Neural crest cell (in vitro differentiated cells): ENCODE results near the gene AP1M1. TPM values are rescaled to one million over a fixed set of nuclear protein-coding genes. Genes with fewer than 3 reads are reported as not detected.

Experiments used
- DNase-seq: peaks from one replicate; pipeline ENCODE4 v3.0.0; 2021; ENCODE audit warnings: low read depth, mixed read lengths, low spot score
- H3K27ac Mint-ChIP-seq: one replicate; pipeline ENCODE4 v1.8.0; 2021; ENCODE audit warnings: mild to moderate bottlenecking, mixed read lengths; ENCODE audit not compliant: unreplicated experiment
- H3K27me3 Mint-ChIP-seq: 2 replicates; pipeline ENCODE4 v1.8.0; 2021; ENCODE audit warnings: low read depth, mild to moderate bottlenecking, mixed read lengths
- H3K36me3 Mint-ChIP-seq: 2 replicates; pipeline ENCODE4 v1.8.0; 2021; ENCODE audit warnings: low read depth, mild to moderate bottlenecking, mixed read lengths
- H3K4me1 Mint-ChIP-seq: 2 replicates; pipeline ENCODE4 v1.8.0; 2021; ENCODE audit warnings: mixed read lengths
- H3K4me3 Mint-ChIP-seq: one replicate; pipeline ENCODE4 v1.8.0; 2021; ENCODE audit warnings: mild to moderate bottlenecking, mixed read lengths
- H3K9me3 Mint-ChIP-seq: 2 replicates; pipeline ENCODE4 v1.8.0; 2021; ENCODE audit warnings: mixed read lengths
- total RNA-seq: library from RNA; stranded (reverse); gene quantifications from 2 replicates; pipeline ENCODE4 v1.2.1, GENCODE V29; 2021
- TF ChIP-seq, protein P1 (sequence below): fragments of 200-600 bp; sonication (generic); conservative IDR thresholded peaks from 2 replicates; pipeline ENCODE4 v1.5.0; 2021; ENCODE audit warnings: antibody characterized with exemption, mild to moderate bottlenecking

The AP1M1 gene
- total RNA-seq, 1 donor from 2014 or later, result 97.6 TPM

DNA sequence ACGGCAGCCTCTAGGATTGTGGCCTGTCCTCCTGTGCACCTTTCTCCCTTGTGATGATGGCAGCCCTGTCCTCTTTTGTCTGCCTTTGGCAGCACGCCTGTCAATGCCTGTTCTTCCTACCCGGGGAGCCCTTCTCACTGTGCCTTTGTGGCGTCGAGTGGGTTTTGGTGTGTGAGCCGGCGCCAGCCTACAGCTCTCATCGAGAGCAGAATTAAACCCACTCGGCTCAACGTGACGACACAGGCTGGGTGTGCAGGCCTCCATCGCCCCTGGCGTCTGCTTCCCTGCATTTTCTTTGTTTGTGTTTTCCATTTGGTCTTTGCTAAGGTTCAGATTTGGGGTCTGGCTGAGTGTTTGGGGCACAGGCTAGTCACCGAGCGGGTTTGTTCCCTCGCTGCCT, 34.4 kb downstream of the AP1M1 start:
- H3K36me3 Mint-ChIP-seq, result peaks cover 18% of the 10 kb centered on the region
- no peak overlapping the region for H3K4me3 Mint-ChIP-seq
- no peaks in the 10 kb centered on the region for H3K4me1 Mint-ChIP-seq
- H3K27ac Mint-ChIP-seq, result peak overlapping the region; percentile 77
- H3K9me3 Mint-ChIP-seq, result peaks cover 4% of the 10 kb centered on the region
- DNase-seq, result no peak
- TF ChIP-seq, protein P1, sequence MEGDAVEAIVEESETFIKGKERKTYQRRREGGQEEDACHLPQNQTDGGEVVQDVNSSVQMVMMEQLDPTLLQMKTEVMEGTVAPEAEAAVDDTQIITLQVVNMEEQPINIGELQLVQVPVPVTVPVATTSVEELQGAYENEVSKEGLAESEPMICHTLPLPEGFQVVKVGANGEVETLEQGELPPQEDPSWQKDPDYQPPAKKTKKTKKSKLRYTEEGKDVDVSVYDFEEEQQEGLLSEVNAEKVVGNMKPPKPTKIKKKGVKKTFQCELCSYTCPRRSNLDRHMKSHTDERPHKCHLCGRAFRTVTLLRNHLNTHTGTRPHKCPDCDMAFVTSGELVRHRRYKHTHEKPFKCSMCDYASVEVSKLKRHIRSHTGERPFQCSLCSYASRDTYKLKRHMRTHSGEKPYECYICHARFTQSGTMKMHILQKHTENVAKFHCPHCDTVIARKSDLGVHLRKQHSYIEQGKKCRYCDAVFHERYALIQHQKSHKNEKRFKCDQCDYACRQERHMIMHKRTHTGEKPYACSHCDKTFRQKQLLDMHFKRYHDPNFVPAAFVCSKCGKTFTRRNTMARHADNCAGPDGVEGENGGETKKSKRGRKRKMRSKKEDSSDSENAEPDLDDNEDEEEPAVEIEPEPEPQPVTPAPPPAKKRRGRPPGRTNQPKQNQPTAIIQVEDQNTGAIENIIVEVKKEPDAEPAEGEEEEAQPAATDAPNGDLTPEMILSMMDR, result no peak
- no peaks in the 10 kb centered on the region for H3K27me3 Mint-ChIP-seq

DNA sequence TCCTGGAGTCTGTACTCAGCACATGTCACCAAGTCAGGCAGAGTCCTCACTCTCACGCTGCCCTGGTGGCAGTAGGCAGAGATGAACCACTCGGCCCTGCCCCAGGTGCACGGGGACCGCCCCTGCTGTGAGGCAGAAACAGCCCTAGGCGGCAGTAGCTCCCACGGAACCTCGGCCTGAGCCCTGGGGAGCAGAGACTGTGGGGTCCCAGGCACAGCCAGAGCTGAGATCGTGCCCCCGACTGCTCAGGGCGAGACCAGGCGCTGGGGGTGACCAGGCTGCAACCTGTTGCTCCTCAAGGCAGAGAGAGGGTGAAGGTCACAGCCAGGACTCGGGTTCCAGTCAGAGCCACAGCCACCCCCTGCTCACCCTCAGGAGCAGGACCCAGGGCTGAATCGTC, 34.9 kb downstream of the AP1M1 start:
- DNase-seq, result no peak

DNA sequence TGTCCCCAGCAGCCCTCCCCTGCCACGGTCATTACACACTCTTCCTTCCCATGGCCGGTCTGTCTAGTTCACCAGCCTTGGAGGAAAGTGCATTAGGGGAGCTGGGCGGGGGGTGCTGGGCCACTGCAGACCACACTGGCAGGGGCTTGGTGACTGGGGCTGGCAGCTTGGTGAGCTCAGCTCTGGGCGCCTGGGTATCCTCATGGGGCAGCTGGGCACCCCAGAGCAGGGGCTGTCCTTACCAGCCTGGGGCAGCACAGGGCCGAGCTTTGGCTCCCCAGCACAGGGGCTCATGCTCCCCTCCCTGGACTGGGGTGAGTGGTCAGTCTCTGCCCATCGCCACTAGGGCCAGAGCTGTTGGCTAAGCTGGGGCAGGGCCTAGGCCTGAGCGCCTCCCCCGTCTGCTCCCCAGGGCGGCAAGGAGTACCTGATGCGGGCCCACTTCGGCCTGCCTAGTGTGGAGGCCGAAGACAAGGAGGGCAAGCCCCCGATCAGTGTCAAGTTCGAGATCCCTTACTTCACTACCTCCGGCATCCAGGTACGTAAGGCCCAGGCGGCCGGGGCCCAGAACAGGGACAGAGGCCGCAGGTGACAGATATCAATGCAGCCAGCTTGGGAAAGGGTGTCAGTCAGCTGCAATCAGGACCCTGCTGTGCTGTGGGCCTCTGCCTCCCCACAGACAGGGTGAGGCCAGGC, 35.5 kb downstream of the AP1M1 start:
- DNase-seq, result no peak
- Mint-ChIP-seq H3K27ac (peak overlapping the region; percentile 92), H3K4me1 (no peaks in the 10 kb centered on the region), H3K27me3 (no peaks in the 10 kb centered on the region), H3K36me3 (peaks cover 18% of the 10 kb centered on the region), H3K9me3 (peaks cover 4% of the 10 kb centered on the region), H3K4me3 (no peak overlapping the region)
- TF ChIP-seq, protein P1, result no peak

More for the DNA sequence above, 34.9 kb downstream of the AP1M1 start:
- Mint-ChIP-seq H3K9me3 (peaks cover 4% of the 10 kb centered on the region), H3K4me3 (no peak overlapping the region), H3K4me1 (no peaks in the 10 kb centered on the region), H3K27me3 (no peaks in the 10 kb centered on the region), H3K36me3 (peaks cover 18% of the 10 kb centered on the region), H3K27ac (no peak overlapping the region)
- TF ChIP-seq, protein P1, result no peak

DNA sequence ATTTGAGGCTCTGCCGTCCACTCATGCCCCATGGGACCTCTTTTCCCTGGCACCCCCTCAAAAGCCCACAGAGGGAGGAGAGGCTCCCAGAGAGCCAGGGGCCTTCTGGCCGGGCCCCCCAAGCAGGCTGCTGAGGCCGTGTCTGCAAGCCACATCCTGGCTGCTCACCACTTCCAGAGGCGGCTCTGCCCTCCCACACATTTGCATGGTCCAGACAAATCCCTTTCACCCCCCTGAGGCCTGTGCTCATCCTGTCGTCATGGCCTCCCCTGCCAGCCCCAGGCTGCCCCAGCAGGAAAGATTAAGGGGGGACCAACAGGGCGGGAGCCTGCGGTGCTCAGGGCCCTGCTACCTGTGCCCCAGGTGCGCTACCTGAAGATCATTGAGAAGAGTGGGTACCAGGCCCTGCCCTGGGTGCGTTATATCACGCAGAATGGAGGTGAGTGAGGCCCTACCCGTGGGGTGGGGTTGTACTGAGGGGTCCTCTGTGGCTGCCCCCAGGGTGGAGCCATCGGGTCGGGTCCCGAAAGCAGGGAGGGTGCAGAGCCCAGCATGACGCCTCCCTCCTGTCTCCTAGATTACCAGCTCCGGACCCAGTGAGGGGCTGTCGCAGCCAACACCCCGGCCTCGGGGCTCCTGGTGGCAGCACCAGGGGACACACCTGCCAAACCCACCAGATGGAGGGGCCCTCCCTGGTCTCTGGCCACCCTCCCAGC, 36.3 kb downstream of the AP1M1 start:
- DNase-seq, result no peak
- no peaks in the 10 kb centered on the region for H3K4me1 Mint-ChIP-seq
- H3K9me3 Mint-ChIP-seq, result peaks cover 4% of the 10 kb centered on the region
- peaks cover 18% of the 10 kb centered on the region for H3K36me3 Mint-ChIP-seq
- no peak overlapping the region for H3K27ac Mint-ChIP-seq
- no peaks in the 10 kb centered on the region for H3K27me3 Mint-ChIP-seq
- H3K4me3 Mint-ChIP-seq, result no peak overlapping the region
- TF ChIP-seq, protein P1, result no peak

DNA sequence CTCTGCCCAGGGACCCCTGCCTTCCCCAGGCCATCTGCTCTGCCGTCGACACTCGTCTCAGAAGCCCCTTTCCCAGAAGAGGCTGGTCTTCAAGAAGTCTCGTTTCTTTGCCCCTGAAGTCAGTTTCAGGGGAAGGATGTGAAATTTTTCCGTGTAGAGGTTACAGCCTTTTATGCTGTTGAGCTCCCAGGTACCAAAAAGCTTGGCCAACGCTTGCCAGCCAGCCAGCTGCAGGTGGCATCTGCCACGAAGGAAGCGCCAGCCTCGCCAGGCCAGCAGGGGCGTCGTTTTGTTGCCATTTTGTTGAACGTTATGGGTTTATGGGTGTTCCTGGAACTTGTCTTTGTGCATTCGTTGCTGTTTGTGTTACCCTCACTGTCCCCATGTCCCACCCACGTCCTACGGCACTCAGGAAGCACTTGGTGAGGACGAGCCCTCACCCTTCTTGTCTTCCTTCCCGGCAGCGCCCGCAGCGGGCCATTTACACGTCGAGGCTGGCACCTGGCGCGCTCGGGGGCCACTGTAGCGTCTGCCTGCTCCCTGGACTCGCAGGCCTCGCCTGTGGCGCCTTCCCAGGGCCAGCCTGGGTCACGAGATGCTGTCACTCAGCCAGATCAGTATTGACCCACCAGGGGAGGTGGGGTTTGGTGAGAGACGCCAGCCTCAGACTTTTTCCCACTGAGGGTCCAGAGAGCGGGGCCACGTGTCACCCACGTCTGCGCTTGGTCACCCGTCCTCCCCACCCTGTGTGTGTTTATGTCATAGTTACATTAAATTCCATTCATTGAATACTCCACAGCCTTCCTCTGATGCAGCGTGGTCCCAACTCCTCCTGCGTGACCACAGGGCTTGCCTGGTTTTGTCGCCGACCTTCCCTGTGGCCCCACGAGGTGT, 37.1 kb downstream of the AP1M1 start:
- peaks cover 4% of the 10 kb centered on the region for H3K9me3 Mint-ChIP-seq

More for the DNA sequence above, 37.1 kb downstream of the AP1M1 start:
- DNase-seq, result no peak
- H3K36me3 Mint-ChIP-seq, result peaks cover 14% of the 10 kb centered on the region
- no peak overlapping the region for H3K4me3 Mint-ChIP-seq
- no peaks in the 10 kb centered on the region for H3K4me1 Mint-ChIP-seq
- TF ChIP-seq, protein P1, result no peak
- no peaks in the 10 kb centered on the region for H3K27me3 Mint-ChIP-seq
- peak overlapping the region; percentile 12 for H3K27ac Mint-ChIP-seq
